LNCAP (cell line): Measurements from ENCODE around the gene NASP.

Experiments
- TF ChIP-seq, protein P1 (sequence below): fragments of 450-650 bp; IDR thresholded peaks from 2 replicates; pipeline ENCODE4 v1.5.1; 2017; ENCODE audit warnings: mild to moderate bottlenecking

NASP gene

DNA sequence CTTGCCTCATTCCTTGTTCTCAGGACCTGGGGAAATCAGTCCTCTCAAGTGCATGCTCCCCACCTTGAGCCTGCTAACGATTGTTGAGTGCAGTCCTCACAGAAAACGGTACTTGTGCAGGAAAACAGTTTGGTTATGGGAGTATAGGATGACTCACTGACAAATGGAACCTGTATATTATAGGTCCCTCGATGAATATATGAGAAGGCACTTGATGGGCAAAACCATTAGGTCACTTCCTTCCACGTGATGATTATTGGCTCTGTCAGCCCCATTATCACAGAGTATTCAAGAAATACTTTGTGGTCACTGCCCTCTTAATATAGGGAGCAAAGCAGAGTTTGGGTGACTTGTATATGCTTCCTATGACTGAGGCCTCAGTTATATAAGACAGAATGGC, 33.8 kb downstream of the NASP start:
- TF ChIP-seq, protein P1, sequence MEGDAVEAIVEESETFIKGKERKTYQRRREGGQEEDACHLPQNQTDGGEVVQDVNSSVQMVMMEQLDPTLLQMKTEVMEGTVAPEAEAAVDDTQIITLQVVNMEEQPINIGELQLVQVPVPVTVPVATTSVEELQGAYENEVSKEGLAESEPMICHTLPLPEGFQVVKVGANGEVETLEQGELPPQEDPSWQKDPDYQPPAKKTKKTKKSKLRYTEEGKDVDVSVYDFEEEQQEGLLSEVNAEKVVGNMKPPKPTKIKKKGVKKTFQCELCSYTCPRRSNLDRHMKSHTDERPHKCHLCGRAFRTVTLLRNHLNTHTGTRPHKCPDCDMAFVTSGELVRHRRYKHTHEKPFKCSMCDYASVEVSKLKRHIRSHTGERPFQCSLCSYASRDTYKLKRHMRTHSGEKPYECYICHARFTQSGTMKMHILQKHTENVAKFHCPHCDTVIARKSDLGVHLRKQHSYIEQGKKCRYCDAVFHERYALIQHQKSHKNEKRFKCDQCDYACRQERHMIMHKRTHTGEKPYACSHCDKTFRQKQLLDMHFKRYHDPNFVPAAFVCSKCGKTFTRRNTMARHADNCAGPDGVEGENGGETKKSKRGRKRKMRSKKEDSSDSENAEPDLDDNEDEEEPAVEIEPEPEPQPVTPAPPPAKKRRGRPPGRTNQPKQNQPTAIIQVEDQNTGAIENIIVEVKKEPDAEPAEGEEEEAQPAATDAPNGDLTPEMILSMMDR = no peak

DNA sequence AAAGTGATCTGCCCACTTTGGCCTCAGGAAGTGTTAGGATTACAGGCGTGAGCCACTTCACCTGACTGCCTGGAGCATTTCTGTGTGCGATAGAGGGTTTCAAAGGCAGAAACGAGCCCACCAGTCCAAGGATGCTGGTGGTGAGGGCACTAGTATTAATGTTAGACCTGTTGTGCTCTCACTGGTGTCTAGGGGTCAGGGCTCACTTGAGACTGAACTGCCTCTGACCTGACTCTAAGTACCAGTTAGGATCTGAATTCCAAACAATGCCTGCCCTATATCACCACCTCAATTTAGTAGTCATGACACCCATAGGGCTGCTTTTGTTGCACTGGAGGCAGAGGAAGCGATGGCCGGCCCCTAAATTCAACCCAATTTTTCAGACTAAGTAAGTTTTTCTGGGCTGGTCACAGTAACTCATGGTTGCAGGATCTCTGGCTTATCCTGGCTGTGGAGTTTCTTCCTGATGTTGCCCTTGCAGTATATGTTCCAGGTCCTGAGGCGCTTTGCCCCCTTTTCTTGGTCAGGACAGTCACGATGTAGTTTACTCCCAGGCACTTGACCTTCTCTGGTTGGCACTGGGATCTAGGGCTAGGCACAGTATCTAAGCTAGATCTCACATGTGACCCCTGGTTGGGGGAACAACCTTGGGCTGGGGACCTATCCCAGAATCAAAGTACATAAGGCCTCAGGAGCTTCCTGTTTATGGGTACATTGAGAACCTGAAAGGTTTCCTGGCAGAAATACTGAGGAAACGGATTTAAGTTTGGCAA, 35.5 kb downstream of the NASP start:
- TF ChIP-seq, protein P1 = no peak

DNA sequence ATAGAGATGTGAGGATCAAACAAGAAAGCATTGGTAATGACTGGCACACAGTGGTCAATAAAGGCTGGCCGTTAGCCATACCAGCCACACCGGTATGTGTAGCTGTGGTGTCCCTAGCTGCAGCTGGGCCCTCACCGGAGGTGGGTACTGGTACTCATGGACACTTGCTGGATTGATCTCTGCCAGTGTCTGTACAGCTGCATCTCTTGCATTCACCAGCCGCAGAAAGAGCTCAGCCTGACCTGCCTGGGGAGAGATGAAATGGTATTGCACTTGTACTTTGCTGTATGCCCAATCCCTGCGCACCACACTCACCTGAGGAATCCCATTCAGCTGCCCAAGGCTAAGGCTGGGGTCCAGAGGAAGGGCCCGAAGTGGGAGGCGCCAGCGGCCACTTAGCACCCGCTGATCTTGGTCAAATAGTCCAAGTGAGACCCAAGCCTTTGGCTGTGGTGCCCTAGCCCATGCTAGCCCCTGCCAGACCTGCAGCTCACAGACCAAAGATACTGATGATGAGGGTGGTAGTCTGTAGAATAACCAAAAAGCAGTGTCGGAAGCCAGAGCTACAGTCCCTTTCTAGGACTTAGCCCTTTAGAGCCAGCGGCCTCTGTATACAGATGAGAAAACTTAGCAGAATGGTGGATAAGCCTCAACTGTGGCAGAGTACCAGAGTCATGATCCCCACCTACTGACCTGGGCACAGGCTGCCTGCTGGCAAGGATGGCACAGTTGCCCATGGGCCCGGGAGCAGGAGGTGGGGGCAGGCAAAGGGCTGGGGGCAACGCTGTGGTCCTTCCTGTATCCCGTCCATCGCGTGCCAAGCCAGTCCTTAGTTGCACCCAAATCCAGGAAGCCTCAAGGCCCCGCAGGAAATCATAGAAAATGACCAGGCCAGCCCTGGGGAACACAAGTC, 37.0 kb downstream of the NASP start:
- TF ChIP-seq, protein P1 = no peak

DNA sequence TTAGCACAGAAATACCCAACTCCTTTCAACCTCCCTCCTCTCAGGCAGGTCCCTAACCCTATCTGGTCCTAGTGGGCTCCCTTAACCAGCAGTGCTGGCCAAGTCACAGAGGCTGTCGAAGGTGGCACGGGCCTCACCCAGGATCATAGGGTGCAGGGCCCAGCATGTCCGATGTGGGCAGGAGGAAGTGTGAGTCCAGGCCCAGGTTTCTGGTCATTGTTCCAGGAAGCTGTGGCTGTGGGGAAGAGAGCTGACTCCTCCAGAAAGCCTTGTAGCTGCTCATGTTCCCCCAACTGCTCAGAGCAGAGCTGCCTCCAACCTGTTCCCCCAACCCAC, 37.6 kb downstream of the NASP start:
- TF ChIP-seq, protein P1 = no peak

DNA sequence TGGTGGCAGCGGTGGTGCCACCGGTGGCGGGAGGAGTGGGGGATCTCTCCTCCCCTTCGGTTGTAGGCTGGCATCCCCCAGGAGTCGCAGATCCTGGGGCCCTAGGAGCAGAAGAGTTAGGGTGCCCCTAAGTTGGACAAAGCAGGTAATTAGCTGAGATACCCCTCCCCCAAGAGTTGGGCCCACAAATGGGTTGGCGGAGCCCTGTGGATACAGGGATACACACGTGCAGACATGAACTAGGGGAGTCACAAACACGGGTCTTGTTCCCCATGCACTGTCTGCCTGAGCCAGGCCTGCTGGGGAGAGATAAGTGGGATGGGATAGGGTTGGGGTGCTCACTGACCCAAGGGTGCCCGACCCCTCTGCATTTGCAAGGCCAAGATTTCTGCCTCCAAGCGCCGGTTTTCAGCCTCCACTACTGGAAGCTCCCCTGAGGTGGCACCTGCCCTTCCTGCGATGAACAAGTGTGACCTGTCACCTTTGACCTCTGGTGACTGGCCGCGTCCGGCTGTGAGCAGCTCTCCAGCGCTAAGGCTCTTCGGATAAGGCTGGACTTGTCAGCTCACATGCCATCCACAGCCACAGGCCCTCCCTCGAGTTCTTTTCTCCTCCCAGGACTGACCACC, 38.2 kb downstream of the NASP start:
- TF ChIP-seq, protein P1 = no peak

DNA sequence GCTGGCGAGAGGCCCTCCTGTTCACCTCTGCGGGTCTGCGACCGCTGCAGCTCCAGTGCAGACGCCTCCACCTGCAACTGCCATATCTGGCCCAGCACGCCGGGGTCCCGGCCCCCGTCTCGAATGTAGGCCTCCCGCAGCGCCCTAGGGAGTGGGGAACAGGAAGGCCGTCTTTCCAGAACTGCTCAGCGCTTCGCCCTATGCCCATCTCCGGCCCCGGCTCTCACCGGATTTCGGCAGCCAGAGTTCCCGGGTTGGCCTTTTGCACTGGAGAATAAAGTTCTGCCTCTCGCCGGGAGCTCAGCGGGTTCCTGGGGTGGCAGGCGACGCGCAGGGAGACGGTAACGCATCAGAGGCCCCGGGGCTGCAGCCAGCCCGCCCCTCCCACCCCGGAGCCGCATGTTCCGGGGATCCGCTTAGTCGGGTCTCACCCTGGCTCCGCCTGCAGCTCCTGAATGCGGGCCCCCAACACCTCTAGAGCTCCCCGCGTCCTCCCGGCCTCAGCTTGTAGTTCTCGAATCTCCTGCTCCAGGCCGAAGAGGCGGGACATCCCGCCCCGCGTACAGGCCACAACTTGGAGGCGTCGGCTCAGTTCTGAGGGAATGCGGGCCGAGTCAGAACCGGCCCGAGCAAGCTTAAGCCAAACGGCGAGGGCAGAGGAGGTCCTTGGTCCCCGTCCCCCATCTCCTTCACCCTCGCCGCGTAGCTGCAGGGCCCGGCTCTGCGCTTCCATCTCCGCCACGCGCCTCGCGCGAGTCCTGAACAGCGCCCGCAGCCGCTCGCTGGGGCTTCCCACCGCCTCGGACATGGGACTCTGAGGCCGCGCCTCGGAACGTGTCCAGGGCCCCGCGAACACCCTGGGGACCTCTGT, 38.9 kb downstream of the NASP start:
- TF ChIP-seq, protein P1 = no peak

DNA sequence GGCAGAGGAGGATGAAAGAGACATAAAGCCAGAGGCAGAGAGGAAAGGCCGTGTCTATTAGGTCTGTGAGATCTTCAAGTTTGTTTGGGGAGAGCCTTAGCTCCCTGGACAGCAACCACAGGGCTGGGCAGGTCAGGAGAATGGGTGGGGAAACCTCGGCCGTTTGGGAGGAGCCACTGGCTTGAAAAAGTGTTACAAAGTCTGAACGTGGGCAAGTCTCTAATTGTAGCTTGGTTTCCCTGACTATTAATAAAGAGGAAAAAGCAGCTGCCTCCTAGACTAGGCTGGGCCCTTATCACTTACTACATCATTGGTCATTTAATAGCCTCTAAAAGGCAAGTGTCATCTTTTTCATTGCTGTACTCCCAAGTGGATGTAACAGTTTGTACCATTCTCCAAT, 40.1 kb downstream of the NASP start, which contains the start of gene CCDC17:
Gene CCDC17 (minus strand): TSS at position 83 of the 400 bp plus-strand sequence. CDS start 145 bp downstream, outside the sequence.
- TF ChIP-seq, protein P1 = no peak
